ENCODE measurements around the gene ASCC3. TPM values are rescaled to one million over a fixed set of nuclear protein-coding genes. Genes with fewer than 3 reads are reported as not detected.

ASCC3 gene
- total and polyA plus RNA-seq, 2 experiments from 2014 or later, result 92.9 to 129 TPM

DNA sequence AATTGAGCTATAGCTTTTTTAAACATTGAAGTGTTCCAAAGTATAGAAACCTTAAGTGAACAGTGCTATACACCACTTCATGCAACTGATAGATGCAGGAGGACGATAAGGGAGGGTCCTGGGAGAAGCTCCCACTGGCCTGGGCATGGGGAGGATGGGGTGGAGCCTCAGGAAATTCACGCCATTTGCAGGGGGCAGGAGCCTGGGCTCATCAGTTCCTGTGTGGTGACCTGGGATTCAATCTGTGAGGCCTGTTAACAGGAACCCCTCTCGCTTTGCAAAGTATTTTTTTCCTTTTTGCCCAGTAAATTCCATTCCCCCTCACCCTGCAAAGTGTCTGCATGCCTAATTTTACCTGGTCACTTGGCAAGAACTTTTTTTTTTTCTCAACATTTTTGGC is 11.0 kb upstream of the ASCC3 start:
- H3K27ac Mint-ChIP-seq, result peak overlapping the region; percentile 88
- Histone ChIP-seq H3K4me3 (no peak overlapping the region), H2AFZ (no peak overlapping the region), H3K9me2 (ENCODE audit: insufficient read depth) (no peaks in the 10 kb centered on the region; the same call in 1 of the 2 replicates), H3K79me2 (replicated peaks; ENCODE audit: insufficient read depth) (no peaks in the 10 kb centered on the region), H3K27ac (ENCODE audit: low read depth) (peak overlapping the region; percentile 78), H3K36me3 (ENCODE audit: insufficient read depth) (0 out of 2 replicates have a peak, but pooled peaks cover 10% of the 10 kb centered on the region), H3F3A (replicated peaks; ENCODE audit: low read depth) (0 out of 2 replicates have a peak, but pooled peaks cover 2% of the 10 kb centered on the region), H4K20me1 (replicated peaks; ENCODE audit: insufficient read depth) (no peaks in the 10 kb centered on the region), H3K4me1 (ENCODE audit: insufficient read depth) (peaks cover 22% of the 10 kb centered on the region), H3K4me2 (peak overlapping the region; percentile 55), H3K27me3 (ENCODE audit: insufficient read depth) (no peaks in the 10 kb centered on the region)
- no peak overlapping the region for H3K4me3 Mint-ChIP-seq
- no peaks in the 10 kb centered on the region for H3K27me3 Mint-ChIP-seq (ENCODE audit: insufficient read depth, low read depth, poor library complexity)
- TF ChIP-seq ZNF114 (CRISPR knock-in tag; IDR thresholded peaks at IDR 0.05), result no peak
- TF ChIP-seq POLR2AphosphoS5 (IDR thresholded peaks at IDR 0.05; ENCODE audit: low read depth), result no peak
- TF ChIP-seq JUNB (IDR thresholded peaks at IDR 0.05; ENCODE audit: unreplicated experiment), result no peak
- TF ChIP-seq, protein P1, sequence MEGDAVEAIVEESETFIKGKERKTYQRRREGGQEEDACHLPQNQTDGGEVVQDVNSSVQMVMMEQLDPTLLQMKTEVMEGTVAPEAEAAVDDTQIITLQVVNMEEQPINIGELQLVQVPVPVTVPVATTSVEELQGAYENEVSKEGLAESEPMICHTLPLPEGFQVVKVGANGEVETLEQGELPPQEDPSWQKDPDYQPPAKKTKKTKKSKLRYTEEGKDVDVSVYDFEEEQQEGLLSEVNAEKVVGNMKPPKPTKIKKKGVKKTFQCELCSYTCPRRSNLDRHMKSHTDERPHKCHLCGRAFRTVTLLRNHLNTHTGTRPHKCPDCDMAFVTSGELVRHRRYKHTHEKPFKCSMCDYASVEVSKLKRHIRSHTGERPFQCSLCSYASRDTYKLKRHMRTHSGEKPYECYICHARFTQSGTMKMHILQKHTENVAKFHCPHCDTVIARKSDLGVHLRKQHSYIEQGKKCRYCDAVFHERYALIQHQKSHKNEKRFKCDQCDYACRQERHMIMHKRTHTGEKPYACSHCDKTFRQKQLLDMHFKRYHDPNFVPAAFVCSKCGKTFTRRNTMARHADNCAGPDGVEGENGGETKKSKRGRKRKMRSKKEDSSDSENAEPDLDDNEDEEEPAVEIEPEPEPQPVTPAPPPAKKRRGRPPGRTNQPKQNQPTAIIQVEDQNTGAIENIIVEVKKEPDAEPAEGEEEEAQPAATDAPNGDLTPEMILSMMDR (conservative IDR thresholded peaks at IDR 0.05; ENCODE audit: low read depth in 2 of 2), result no peak
- TF ChIP-seq CREB1 (CRISPR knock-in tag; IDR thresholded peaks at IDR 0.05; ENCODE audit: low read depth), result no peak
- no peak for TF ChIP-seq ZNF331 (CRISPR knock-in tag; IDR thresholded peaks at IDR 0.05; ENCODE audit: low read depth)
- TF ChIP-seq ZNF462 (CRISPR knock-in tag; IDR thresholded peaks at IDR 0.05), result no peak
- TF ChIP-seq EZH2 (IDR thresholded peaks at IDR 0.05; ENCODE audit: low read depth, unreplicated experiment), result no peak
- TF ChIP-seq REST (IDR thresholded peaks at IDR 0.05; ENCODE audit: unreplicated experiment), result no peak
- no peak for TF ChIP-seq EZH2phosphoT487 (IDR thresholded peaks at IDR 0.05; ENCODE audit: unreplicated experiment)
- TF ChIP-seq STAT1 (IDR thresholded peaks at IDR 0.05; ENCODE audit: unreplicated experiment), result no peak
- no peak for TF ChIP-seq NANOG (IDR thresholded peaks at IDR 0.05; ENCODE audit: borderline replicate concordance)
- TF ChIP-seq, protein P2, sequence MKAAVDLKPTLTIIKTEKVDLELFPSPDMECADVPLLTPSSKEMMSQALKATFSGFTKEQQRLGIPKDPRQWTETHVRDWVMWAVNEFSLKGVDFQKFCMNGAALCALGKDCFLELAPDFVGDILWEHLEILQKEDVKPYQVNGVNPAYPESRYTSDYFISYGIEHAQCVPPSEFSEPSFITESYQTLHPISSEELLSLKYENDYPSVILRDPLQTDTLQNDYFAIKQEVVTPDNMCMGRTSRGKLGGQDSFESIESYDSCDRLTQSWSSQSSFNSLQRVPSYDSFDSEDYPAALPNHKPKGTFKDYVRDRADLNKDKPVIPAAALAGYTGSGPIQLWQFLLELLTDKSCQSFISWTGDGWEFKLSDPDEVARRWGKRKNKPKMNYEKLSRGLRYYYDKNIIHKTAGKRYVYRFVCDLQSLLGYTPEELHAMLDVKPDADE (IDR thresholded peaks at IDR 0.05), result no peak
- ATAC-seq, result peak; percentile 91
- peaks cover 26% of the 10 kb centered on the region for H3K9me3 Mint-ChIP-seq
- peaks cover 22% of the 10 kb centered on the region for H3K36me3 Mint-ChIP-seq (ENCODE audit: low read depth)
- peaks cover 18% of the 10 kb centered on the region; the same call in 2 of the 3 replicates for H3K4me1 Mint-ChIP-seq
- peak; percentile 52 for DNase-seq (ENCODE audit: low spot score)

All from GM23338 (cell line).